Heart left ventricle (tissue), 13 donors: Measurements from ENCODE around the gene PDZD8.

Experiments
- CTCF ChIP-seq, 12 donors: fragments of 200-600 bp; sonication (generic) in 4 of 12; IDR thresholded peaks; one replicate each; pipeline versions ENCODE4 v1.5.0 to v1.8.0; 2018 to 2022; ENCODE audit warnings: antibody characterized with exemption in 12 of 12, mild to moderate bottlenecking in 5 of 12
- POLR2A ChIP-seq, 2 donors: fragments of 450-650 bp; IDR thresholded peaks; one replicate each; pipeline ENCODE4 v1.6.1; 2017; ENCODE audit warnings: antibody characterized with exemption in 2 of 2, mild to moderate bottlenecking in 2 of 2, moderate library complexity in 2 of 2
- donor health status: ischemic (EF 13 %, LVEDD 7.1; RV severe dilation, severe dysfunction).
- donor health status: DM: no; HTN: yes; CAD: no.
- donor health status: DM: no; HTN: no; CAD: no.
- donor health status: ischemic (EF 25% LVEDD 6.9; RV normal size, moderate dysfunction).
- donor health status: ischemic (EF 25% LVEDD 5.7; RV mildly dilated, moderate dysfunction).
- donor health status: ischemic (EF 35%, LVEDD 5.7; RV mildly dilated, moderate dysfunction).
- donor health status: nonischemic (EF 11% LVEDD 7.7; RV severe dilation, severe dysfunction).
- donor health status: DM: yes; HTN: yes; CAD: no.
- donor health status: PGD.
- donor health status: ischemic (EF 29% LVEDD 5.4; RV normal size, mild dysfunction).
- donor health status: nonischemic (EF 23%, LVEDD 6.1; RV moderate dilation, normal function).

- no peak for TF ChIP-seq CTCF (IDR thresholded peaks at IDR 0.05)
- no peak for TF ChIP-seq POLR2A (IDR thresholded peaks at IDR 0.05)
These were observed 147.0 kb downstream of the PDZD8 start for GRCh38 chr10:117228210-117228609.
